Neural crest cell (in vitro differentiated cells): ENCODE results near the gene GGACT. TPM values are rescaled to one million over a fixed set of nuclear protein-coding genes. Genes with fewer than 3 reads are reported as not detected.

Experiments
- DNase-seq: peaks from one replicate; pipeline ENCODE4 v3.0.0; 2021; ENCODE audit warnings: low read depth, mixed read lengths, low spot score
- H3K27ac Mint-ChIP-seq: one replicate; pipeline ENCODE4 v1.8.0; 2021; ENCODE audit warnings: mild to moderate bottlenecking, mixed read lengths; ENCODE audit not compliant: unreplicated experiment
- H3K27me3 Mint-ChIP-seq: 2 replicates; pipeline ENCODE4 v1.8.0; 2021; ENCODE audit warnings: low read depth, mild to moderate bottlenecking, mixed read lengths
- H3K36me3 Mint-ChIP-seq: 2 replicates; pipeline ENCODE4 v1.8.0; 2021; ENCODE audit warnings: low read depth, mild to moderate bottlenecking, mixed read lengths
- H3K4me1 Mint-ChIP-seq: 2 replicates; pipeline ENCODE4 v1.8.0; 2021; ENCODE audit warnings: mixed read lengths
- H3K4me3 Mint-ChIP-seq: one replicate; pipeline ENCODE4 v1.8.0; 2021; ENCODE audit warnings: mild to moderate bottlenecking, mixed read lengths
- H3K9me3 Mint-ChIP-seq: 2 replicates; pipeline ENCODE4 v1.8.0; 2021; ENCODE audit warnings: mixed read lengths
- total RNA-seq: library from RNA; stranded (reverse); gene quantifications from 2 replicates; pipeline ENCODE4 v1.2.1, GENCODE V29; 2021
- TF ChIP-seq, protein P1 (sequence below): fragments of 200-600 bp; sonication (generic); conservative IDR thresholded peaks from 2 replicates; pipeline ENCODE4 v1.5.0; 2021; ENCODE audit warnings: antibody characterized with exemption, mild to moderate bottlenecking

GGACT gene
- total RNA-seq, 1 donor from 2014 or later: 5.9 TPM

DNA sequence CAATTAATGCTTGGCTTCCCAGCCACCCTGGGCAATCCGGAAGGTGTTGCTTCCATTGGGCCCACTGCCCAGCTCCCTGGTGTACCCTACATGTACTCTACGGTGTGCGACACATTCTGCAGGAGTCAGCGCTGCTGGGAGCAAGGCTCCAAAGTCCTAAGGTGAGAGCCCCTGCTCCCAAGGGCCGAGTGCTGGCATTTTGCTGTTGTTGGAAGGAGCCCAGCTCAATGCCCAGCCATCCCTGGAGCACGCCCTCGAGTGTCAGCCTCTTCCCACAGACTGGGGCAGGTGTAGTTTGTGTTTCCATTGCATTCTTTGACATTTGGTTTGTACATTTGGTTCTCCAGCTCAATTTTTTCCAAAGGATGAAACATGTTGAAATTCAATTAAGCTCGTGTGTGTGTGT is 64.6 kb downstream of the GGACT start:
- TF ChIP-seq, protein P1, sequence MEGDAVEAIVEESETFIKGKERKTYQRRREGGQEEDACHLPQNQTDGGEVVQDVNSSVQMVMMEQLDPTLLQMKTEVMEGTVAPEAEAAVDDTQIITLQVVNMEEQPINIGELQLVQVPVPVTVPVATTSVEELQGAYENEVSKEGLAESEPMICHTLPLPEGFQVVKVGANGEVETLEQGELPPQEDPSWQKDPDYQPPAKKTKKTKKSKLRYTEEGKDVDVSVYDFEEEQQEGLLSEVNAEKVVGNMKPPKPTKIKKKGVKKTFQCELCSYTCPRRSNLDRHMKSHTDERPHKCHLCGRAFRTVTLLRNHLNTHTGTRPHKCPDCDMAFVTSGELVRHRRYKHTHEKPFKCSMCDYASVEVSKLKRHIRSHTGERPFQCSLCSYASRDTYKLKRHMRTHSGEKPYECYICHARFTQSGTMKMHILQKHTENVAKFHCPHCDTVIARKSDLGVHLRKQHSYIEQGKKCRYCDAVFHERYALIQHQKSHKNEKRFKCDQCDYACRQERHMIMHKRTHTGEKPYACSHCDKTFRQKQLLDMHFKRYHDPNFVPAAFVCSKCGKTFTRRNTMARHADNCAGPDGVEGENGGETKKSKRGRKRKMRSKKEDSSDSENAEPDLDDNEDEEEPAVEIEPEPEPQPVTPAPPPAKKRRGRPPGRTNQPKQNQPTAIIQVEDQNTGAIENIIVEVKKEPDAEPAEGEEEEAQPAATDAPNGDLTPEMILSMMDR: no peak
- peaks cover 7% of the 10 kb centered on the region for H3K36me3 Mint-ChIP-seq
- H3K27ac Mint-ChIP-seq: no peak overlapping the region
- peaks cover 23% of the 10 kb centered on the region for H3K4me1 Mint-ChIP-seq
- no peak for DNase-seq
- no peak overlapping the region for H3K4me3 Mint-ChIP-seq
- H3K9me3 Mint-ChIP-seq: no peaks in the 10 kb centered on the region
- peaks cover 2% of the 10 kb centered on the region for H3K27me3 Mint-ChIP-seq

DNA sequence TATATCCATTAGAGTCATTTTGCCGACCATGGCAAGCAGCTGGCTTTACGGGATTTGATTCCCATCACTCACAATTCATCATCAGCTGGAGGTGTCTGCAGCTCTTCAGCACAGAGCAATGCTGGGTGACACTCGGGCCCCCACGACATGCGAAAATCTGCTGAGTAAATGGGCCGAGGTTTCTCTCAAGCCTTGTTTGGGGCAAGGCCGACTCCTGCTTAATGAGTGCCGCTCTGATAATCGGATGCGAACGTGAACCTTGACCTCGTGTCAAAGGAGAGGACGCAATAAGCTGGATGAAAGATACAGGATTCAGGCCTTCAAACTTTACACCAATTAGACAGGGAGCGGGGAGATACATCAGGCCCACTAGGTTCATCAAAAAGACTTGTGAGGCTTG is 65.2 kb downstream of the GGACT start:
- TF ChIP-seq, protein P1: no peak
- Mint-ChIP-seq H3K27ac (no peak overlapping the region), H3K4me1 (peaks cover 24% of the 10 kb centered on the region), H3K4me3 (no peak overlapping the region), H3K9me3 (no peaks in the 10 kb centered on the region), H3K27me3 (peaks cover 2% of the 10 kb centered on the region), H3K36me3 (peaks cover 4% of the 10 kb centered on the region)
- no peak for DNase-seq

DNA sequence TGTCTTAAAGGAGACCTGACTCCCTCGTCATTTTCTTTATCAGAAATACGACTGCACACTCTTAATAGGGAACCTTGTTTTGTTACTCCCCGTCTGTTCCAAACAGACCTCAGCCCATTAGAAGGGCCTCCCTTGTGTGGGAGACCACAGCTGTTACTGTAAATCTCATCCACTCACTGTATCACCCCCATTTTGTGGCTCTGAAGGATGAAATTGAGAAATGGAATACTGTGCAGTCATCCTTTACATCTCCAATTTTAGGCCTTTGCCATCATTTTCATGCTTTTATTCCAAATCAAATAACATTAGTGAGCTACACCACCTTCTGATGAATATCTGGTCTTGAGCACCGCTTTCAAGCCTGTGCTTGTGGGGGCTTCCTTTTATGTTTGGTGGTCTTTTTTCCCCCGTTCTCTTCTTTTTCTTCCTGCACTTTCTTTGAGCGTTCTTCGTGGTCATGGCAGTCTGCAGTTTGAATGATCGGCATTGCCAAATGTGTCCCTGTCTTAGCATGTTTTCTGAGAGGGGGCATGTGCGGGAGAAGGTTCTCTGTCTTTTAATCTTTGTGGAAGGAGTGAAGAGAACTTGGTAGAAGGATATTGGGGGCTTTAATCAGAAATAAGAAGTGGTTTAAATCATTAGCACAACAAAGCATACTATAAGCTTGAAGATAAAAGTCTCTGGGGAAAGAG is 65.8 kb downstream of the GGACT start:
- H3K36me3 Mint-ChIP-seq: peaks cover 2% of the 10 kb centered on the region
- no peak for DNase-seq
- TF ChIP-seq, protein P1: no peak
- H3K27ac Mint-ChIP-seq: no peak overlapping the region
- H3K4me1 Mint-ChIP-seq: peaks cover 29% of the 10 kb centered on the region
- peaks cover 5% of the 10 kb centered on the region for H3K27me3 Mint-ChIP-seq
- no peaks in the 10 kb centered on the region for H3K9me3 Mint-ChIP-seq
- H3K4me3 Mint-ChIP-seq: no peak overlapping the region

DNA sequence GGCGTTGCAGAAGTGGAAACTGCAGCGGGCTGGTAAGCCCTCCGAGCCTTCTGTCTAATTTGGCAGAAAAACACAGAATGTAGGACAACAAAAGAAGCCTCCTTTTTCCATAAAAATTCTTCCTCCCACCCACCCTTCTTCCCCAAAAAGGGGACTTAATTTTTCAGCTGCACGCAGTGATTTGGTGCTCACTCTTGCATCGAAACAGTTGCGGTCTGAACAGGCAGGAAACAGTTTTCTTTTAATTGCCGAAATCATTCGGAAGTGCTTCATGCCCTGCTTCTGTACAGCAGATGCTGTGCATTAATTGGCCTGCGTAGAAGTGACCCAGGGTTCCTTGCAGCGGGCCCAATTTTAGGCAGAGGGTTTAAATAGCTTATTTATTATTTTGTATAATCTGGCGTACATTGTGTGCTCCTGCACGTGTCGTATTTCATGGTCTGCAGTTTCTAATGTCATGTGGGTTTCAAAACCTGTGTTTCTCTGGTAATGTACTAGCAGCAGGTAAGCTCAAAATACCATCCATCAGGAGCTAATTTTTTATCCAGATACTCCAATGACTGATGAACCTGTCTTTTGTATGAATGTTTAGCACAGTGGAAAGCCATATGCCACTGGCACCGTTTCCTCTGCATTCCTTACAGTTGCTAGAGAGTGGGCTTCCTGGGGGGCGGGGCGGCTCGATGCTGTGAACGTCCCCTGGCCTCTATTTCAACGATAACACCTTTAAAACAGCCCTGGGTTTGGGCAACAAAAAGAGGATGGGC is 66.6 kb downstream of the GGACT start:
- H3K36me3 Mint-ChIP-seq: peaks cover 2% of the 10 kb centered on the region
- peaks cover 36% of the 10 kb centered on the region for H3K4me1 Mint-ChIP-seq
- H3K27me3 Mint-ChIP-seq: peaks cover 5% of the 10 kb centered on the region
- no peak overlapping the region for H3K4me3 Mint-ChIP-seq
- TF ChIP-seq, protein P1: no peak
- H3K9me3 Mint-ChIP-seq: no peaks in the 10 kb centered on the region
- no peak overlapping the region for H3K27ac Mint-ChIP-seq
- no peak for DNase-seq

DNA sequence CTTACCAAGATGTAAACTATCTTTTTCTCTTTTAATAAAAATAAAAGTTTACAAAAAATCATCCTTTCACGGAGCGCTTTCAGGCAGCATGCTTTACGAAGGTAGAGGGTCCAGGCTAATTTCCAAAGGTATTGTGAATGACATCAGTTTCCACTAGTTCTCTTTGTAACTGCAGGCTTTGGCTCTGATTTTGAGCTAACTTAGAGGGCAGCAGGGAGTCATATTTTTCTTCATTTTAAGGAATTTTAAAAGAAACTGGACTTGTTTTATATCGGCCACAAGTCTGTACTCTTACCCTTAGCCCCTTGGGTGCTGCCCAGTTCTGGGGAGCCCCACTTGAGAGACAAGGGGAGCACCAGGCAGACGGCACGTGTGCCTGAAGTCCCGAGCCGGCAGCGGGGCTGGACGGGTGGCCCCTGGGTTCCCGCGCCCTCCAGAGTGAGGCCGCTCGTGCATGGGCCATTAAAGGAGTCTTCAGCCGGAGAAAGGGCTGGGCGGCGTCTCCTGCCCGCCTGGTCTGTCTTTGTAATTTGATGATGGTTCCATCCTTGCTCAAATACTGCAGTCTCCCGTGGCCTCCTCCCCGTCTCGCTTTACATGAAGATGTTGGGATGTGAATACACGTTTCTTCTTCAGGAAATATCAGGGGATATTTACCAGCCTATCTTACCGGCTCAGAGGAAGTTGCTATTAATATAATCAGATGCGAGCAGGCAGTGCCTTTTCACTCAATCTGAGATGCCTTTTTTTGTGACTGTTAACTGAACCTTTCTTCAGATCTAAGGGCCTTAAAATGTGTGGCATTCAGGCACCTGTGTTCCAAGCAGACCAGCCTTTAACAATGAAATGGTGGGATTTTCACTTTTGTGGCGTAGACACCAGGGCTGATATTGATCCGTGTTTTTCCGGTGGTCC is 67.4 kb downstream of the GGACT start:
- Mint-ChIP-seq H3K27ac (peak overlapping the region; percentile 58), H3K27me3 (peaks cover 5% of the 10 kb centered on the region), H3K36me3 (peaks cover 2% of the 10 kb centered on the region), H3K4me3 (peak overlapping the region; percentile 33), H3K4me1 (peaks cover 36% of the 10 kb centered on the region), H3K9me3 (no peaks in the 10 kb centered on the region)
- peak; percentile 14 for DNase-seq
- TF ChIP-seq, protein P1: no peak
